K562 (cell line): ENCODE measurements around the gene MMRN2. TPM values are rescaled to one million over a fixed set of nuclear protein-coding genes. Genes with fewer than 3 reads are reported as not detected.
"Not testable (repeated sequence)": the region's sequence is repeated elsewhere in the genome, so short reads cannot be mapped to it uniquely, and the experiment has no call there.

Source experiments
- ATAC-seq: fragments of 200-7000 bp; cut with Tn5 transposase; 3 replicates; pipeline ENCODE4 v1.9.1; 2020; ENCODE audit warnings: moderate library complexity
- BruUV-seq: library from RNA; stranded (reverse); fragments of 400-500 nt; replicated peaks from 2 replicates; lab custom pipeline; 2021; lab: Mats Ljungman, UMichigan
- CTCF ChIA-PET: fragments of 300-600 bp; formaldehyde crosslinking; extraction: SDS; loops from one replicate; lab custom pipeline; 2021; ENCODE audit warnings: low intra/inter-chr PET ratio; lab: Yijun Ruan, JAX
- POLR2A ChIA-PET: fragments of 300-600, 350-650 bp; sonication (Branson Sonifier 250); formaldehyde crosslinking; extraction: SDS; loops from one replicate; lab custom pipeline; 2021; ENCODE audit warnings: antibody characterized with exemption, inconsistent platforms; lab: Yijun Ruan, JAX
- DNase-seq, 4 experiments: peaks; one replicate each; pipeline versions ENCODE4 v3.0.0 to v3.0.0-alpha.2; 2011 to 2018; ENCODE audit warnings: low spot score in 3 of 4, mixed read lengths in 3 of 4; ENCODE audit errors: extremely low read depth in 1 of 4
- FAIRE-seq: peaks from 2 replicates; lab custom pipeline; 2011; peaks lifted over from hg19 to GRCh38; lab: Jason Lieb, UNC
- H2AFZ ChIP-seq: 2 replicates; pipeline ENCODE4 v1.6.0; 2011; ENCODE audit warnings: low read depth, low read length, control low read depth, inconsistent platforms
- H3K27ac ChIP-seq: fragments of 200-600 bp; 3 replicates; pipeline ENCODE4 v1.8.0; 2011; ENCODE audit warnings: low read depth, mild to moderate bottlenecking, control low read depth, inconsistent platforms, low read length, moderate library complexity, mixed read lengths; ENCODE audit errors: extremely low read depth
- H3K27me3 ChIP-seq, 2 experiments: fragments of 300-600 bp in 1 of 2; 2 replicates in 1 of 2; 3 replicates in 1 of 2; pipeline versions ENCODE4 v1.6.0 to v1.8.0; 2011; ENCODE audit warnings: inconsistent platforms in 2 of 2, low read length in 2 of 2, mild to moderate bottlenecking in 1 of 2, mixed read lengths in 1 of 2, moderate library complexity in 1 of 2; ENCODE audit not compliant: control insufficient read depth in 2 of 2, insufficient read depth in 2 of 2
- H3K36me3 ChIP-seq: fragments of 300-600 bp; 3 replicates; pipeline ENCODE4 v1.8.0; 2011; ENCODE audit warnings: mild to moderate bottlenecking, low read length, inconsistent platforms; ENCODE audit not compliant: control insufficient read depth, insufficient read depth
- H3K4me1 ChIP-seq, 2 experiments: fragments of 200-600 bp in 1 of 2; replicated peaks in 1 of 2; 2 replicates in 1 of 2; 3 replicates in 1 of 2; pipeline versions ENCODE4 v1.5.1 to v1.8.0; 2011; ENCODE audit warnings: inconsistent platforms in 2 of 2, low read length in 2 of 2, mild to moderate bottlenecking in 1 of 2, mixed read lengths in 1 of 2, moderate library complexity in 1 of 2; ENCODE audit not compliant: control insufficient read depth in 2 of 2, insufficient read depth in 2 of 2
- H3K4me2 ChIP-seq: 2 replicates; pipeline ENCODE4 v1.6.1; 2011; ENCODE audit warnings: low read length, control low read depth, inconsistent platforms, mixed read lengths; ENCODE audit not compliant: insufficient read depth
- H3K4me3 ChIP-seq: fragments of 200-600 bp; sonication (generic), shearing (Covaris generic); 2 replicates; pipeline ENCODE4 v1.5.1; 2016; ENCODE audit warnings: control low read depth, inconsistent platforms
- H3K79me2 ChIP-seq: fragments of 200-600 bp; 3 replicates; pipeline ENCODE4 v1.8.0; 2011; ENCODE audit warnings: low read length, inconsistent platforms; ENCODE audit not compliant: control insufficient read depth, insufficient read depth
- H3K9ac ChIP-seq, 2 experiments: 2 replicates each; pipeline versions ENCODE4 v1.6.0 to v1.6.1; 2011; ENCODE audit warnings: low read depth in 2 of 2, low read length in 2 of 2, control low read depth in 1 of 2, inconsistent platforms in 1 of 2, mild to moderate bottlenecking in 1 of 2, mixed read lengths in 1 of 2; ENCODE audit not compliant: insufficient read depth in 1 of 2
- H3K9me1 ChIP-seq: one replicate; pipeline ENCODE4 v1.6.0; 2011; ENCODE audit warnings: inconsistent platforms, mild to moderate bottlenecking, low read length, moderate library complexity; ENCODE audit not compliant: control insufficient read depth, insufficient read depth
- H3K9me3 ChIP-seq: replicated peaks from 2 replicates; pipeline ENCODE4 v1.5.1; 2011; ENCODE audit warnings: low read depth, low read length, inconsistent platforms; ENCODE audit not compliant: control insufficient read depth, insufficient read depth
- H4K20me1 ChIP-seq: replicated peaks from 2 replicates; pipeline ENCODE4 v1.6.1; 2011; ENCODE audit warnings: low read length, inconsistent platforms, mixed read lengths; ENCODE audit not compliant: control insufficient read depth, insufficient read depth
- BDP1 ChIP-seq: IDR thresholded peaks from 3 replicates; pipeline ENCODE4 v1.6.1; 2011; ENCODE audit not compliant: insufficient read length, insufficient read depth
- CCAR2 ChIP-seq: fragments of 200-400 bp; formaldehyde crosslinking; IDR thresholded peaks from 2 replicates; pipeline ENCODE4 v1.6.1; 2017; ENCODE audit warnings: mild to moderate bottlenecking, low read depth, low read length
- NCOA1 ChIP-seq: fragments of 450-650 bp; IDR thresholded peaks from 2 replicates; pipeline ENCODE4 v1.6.1; 2016; ENCODE audit warnings: low read depth
- NUFIP1 ChIP-seq: fragments of 450-650 bp; IDR thresholded peaks from 2 replicates; pipeline ENCODE4 v1.6.1; 2018; ENCODE audit not compliant: partially characterized antibody
- POLR3G ChIP-seq: IDR thresholded peaks from 2 replicates; pipeline ENCODE4 v1.6.1; 2011; ENCODE audit not compliant: insufficient read length, insufficient replicate concordance; ENCODE audit errors: extremely low read depth
- STAT5B ChIP-seq: fragments of 250-450 bp; sonication (Bioruptor Pico); IDR thresholded peaks from 2 replicates; pipeline ENCODE4 v1.8.0; 2021; ENCODE audit warnings: mild to moderate bottlenecking, inconsistent platforms
- ZNF146 ChIP-seq: IDR thresholded peaks from one replicate; pipeline ENCODE4 v1.6.1; 2018; ENCODE audit warnings: missing compliant biosample characterization; ENCODE audit not compliant: unreplicated experiment
- ZNF717 ChIP-seq: fragments of 250-450 bp; sonication (Bioruptor Pico); IDR thresholded peaks from 2 replicates; pipeline ENCODE4 v1.5.0; 2021
- WGBS: fragments of 100-300 bp; shearing (Covaris generic); methylation state at CpG from one replicate; pipeline ENCODE4 v1.1.6; 2016; ENCODE audit warnings: low coverage, mixed read lengths; ENCODE audit not compliant: insufficient coverage; ENCODE audit errors: missing lambda C conversion rate; 5-methylcytosine and 5-hydroxymethylcytosine counted together
- in situ Hi-C: fragments of 300-500 bp; cut with MboI; formaldehyde crosslinking; loops from 4 replicates; pipeline ENCODE4 v1.15.0; 2018; ENCODE audit warnings: inconsistent platforms, mixed read lengths
- intact Hi-C: fragments of 100-400 bp; cut with micrococcal nuclease; formaldehyde crosslinking; loops from 2 replicates; pipeline ENCODE4 v1.14.2; 2022
- polyA plus RNA-seq, 8 experiments: library from polyadenylated mRNA; depleted of rRNA in 4 of 8; stranded (reverse) in 5 of 8; unstranded in 3 of 8; fragments of >200 nt; fragmentation: Nextera tagmentation in 2 of 8; fragmentation: Illumina TruSeq in 1 of 8; extraction: Ambion mirVana in 2 of 8; extraction: Trizol in 1 of 8; gene quantifications; 2 replicates each; pipeline versions ENCODE4 v1.2.1 to v1.2.3, GENCODE V29; 2011 to 2014; ENCODE audit warnings: inconsistent platforms in 1 of 8, missing spikeins in 1 of 8
- total RNA-seq, 7 experiments: library from RNA; depleted of rRNA in 6 of 7; stranded (reverse); fragments of >200 nt in 6 of 7; fragmentation: Illumina TruSeq in 2 of 7; extraction: Trizol in 2 of 7; gene quantifications; 2 replicates each; pipeline versions ENCODE4 v1.2.1 to v1.2.3, GENCODE V29; 2011 to 2021; ENCODE audit warnings: low replicate concordance in 1 of 7
- TF ChIP-seq, protein P1 (sequence below): sonication (generic); formaldehyde crosslinking; IDR thresholded peaks from 2 replicates; pipeline ENCODE4 v1.8.1; 2023; ENCODE audit warnings: missing genetic modification reagents, mild to moderate bottlenecking, borderline replicate concordance
- TF ChIP-seq, protein P2 (sequence below): fragments of 450-650 bp; IDR thresholded peaks from 2 replicates; pipeline ENCODE4 v1.6.1; 2014; ENCODE audit warnings: low read depth, mild to moderate bottlenecking, moderate library complexity, borderline replicate concordance

The MMRN2 gene
- total and polyA plus RNA-seq, 9 of the 15 experiments (the other 6 are each of a cell fraction or from before 2014, with no cell fraction given) = 0.07 to 2.0 (median 1.2) TPM

GRCh38 chr10:86984498-86984897 lies 27.1 kb upstream of the MMRN2 start:
- H3K9ac ChIP-seq, in situ Hi-C loops: not testable (repeated sequence)
- WGBS = 80% methylated on average over 2 of the region's 4 CpGs

DNA sequence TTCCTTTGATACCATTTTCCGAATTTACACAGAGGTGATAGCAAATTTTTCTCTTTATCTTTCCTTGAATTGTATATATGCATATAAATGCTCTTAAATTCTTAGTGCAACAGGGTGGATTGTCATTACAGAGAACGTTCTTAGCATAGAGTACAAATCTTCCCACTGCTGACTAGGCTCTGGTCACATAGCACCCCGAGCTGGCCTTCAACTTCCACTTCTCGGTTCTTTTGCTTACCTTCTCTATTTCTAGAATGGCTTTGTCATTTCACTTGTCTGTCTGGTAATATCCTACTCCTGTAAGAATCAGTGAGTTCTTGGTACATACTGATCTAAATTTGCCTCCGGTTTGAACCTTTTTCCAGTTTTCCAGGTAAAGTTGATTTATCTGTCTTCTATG lies 24.3 kb upstream of the MMRN2 start:
- H4K20me1 ChIP-seq = no peaks in the 10 kb centered on the region
- H3K4me2 ChIP-seq = peak overlapping the region; percentile 58
- no peaks in the 10 kb centered on the region for H3K36me3 ChIP-seq
- in situ Hi-C loops (no loop called here), intact Hi-C loops (no loop called here)
- ATAC-seq (peak; percentile 47), FAIRE-seq (peak; percentile 61), DNase-seq (no peak)
- POLR2A ChIA-PET = interaction anchor here (0.8 kb wide), 1 partner anchor 12 kb away, joined by 4 read pairs; no protein-coding TSS in a partner anchor
- CTCF ChIA-PET = interaction anchor here (0.5 kb wide), 1 partner anchor 184 kb away, joined by 3 read pairs; no protein-coding TSS in a partner anchor
- peaks cover 6 to 10% of the 10 kb centered on the region in 2 experiments; a peak in 2 of 5 replicates for H3K4me1 ChIP-seq
- H3K4me3 ChIP-seq = peak overlapping the region; percentile 11; the same call in 1 of the 2 replicates
- no TSS peak for BruUV-seq
- H2AFZ ChIP-seq = peak overlapping the region; percentile 85
- 21% methylated on average over 5 of the region's 5 CpGs for WGBS
- H3K79me2 ChIP-seq = no peaks in the 10 kb centered on the region
- H3K9ac ChIP-seq = peak overlapping the region in 1 of 2 experiments; percentile 25; a peak in 1 of 4 replicates
- peak overlapping the region; percentile 41; the same call in 1 of the 3 replicates for H3K27ac ChIP-seq
- no peaks in the 10 kb centered on the region for H3K9me3 ChIP-seq
- H3K27me3 ChIP-seq = no peaks in the 10 kb centered on the region
- no peaks in the 10 kb centered on the region for H3K9me1 ChIP-seq
- no peak for TF ChIP-seq BDP1
- TF ChIP-seq POLR3G = no peak
- no peak for TF ChIP-seq STAT5B (CRISPR knock-in tag)
- TF ChIP-seq, protein P1, sequence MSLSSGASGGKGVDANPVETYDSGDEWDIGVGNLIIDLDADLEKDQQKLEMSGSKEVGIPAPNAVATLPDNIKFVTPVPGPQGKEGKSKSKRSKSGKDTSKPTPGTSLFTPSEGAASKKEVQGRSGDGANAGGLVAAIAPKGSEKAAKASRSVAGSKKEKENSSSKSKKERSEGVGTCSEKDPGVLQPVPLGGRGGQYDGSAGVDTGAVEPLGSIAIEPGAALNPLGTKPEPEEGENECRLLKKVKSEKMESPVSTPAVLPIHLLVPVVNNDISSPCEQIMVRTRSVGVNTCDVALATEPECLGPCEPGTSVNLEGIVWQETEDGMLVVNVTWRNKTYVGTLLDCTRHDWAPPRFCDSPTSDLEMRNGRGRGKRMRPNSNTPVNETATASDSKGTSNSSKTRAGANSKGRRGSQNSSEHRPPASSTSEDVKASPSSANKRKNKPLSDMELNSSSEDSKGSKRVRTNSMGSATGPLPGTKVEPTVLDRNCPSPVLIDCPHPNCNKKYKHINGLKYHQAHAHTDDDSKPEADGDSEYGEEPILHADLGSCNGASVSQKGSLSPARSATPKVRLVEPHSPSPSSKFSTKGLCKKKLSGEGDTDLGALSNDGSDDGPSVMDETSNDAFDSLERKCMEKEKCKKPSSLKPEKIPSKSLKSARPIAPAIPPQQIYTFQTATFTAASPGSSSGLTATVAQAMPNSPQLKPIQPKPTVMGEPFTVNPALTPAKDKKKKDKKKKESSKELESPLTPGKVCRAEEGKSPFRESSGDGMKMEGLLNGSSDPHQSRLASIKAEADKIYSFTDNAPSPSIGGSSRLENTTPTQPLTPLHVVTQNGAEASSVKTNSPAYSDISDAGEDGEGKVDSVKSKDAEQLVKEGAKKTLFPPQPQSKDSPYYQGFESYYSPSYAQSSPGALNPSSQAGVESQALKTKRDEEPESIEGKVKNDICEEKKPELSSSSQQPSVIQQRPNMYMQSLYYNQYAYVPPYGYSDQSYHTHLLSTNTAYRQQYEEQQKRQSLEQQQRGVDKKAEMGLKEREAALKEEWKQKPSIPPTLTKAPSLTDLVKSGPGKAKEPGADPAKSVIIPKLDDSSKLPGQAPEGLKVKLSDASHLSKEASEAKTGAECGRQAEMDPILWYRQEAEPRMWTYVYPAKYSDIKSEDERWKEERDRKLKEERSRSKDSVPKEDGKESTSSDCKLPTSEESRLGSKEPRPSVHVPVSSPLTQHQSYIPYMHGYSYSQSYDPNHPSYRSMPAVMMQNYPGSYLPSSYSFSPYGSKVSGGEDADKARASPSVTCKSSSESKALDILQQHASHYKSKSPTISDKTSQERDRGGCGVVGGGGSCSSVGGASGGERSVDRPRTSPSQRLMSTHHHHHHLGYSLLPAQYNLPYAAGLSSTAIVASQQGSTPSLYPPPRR (CRISPR knock-in tag) = no peak
- no peak for TF ChIP-seq ZNF717 (CRISPR knock-in tag)
- no peak for TF ChIP-seq NCOA1
- TF ChIP-seq, protein P2, sequence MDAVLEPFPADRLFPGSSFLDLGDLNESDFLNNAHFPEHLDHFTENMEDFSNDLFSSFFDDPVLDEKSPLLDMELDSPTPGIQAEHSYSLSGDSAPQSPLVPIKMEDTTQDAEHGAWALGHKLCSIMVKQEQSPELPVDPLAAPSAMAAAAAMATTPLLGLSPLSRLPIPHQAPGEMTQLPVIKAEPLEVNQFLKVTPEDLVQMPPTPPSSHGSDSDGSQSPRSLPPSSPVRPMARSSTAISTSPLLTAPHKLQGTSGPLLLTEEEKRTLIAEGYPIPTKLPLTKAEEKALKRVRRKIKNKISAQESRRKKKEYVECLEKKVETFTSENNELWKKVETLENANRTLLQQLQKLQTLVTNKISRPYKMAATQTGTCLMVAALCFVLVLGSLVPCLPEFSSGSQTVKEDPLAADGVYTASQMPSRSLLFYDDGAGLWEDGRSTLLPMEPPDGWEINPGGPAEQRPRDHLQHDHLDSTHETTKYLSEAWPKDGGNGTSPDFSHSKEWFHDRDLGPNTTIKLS = no peak
- TF ChIP-seq NUFIP1 = no peak
- no peak for TF ChIP-seq CCAR2

More at GRCh38 chr10:86984498-86984897, 27.1 kb upstream of the MMRN2 start:
- H3K4me3 ChIP-seq, H3K79me2 ChIP-seq, H3K36me3 ChIP-seq, POLR2A ChIA-PET, H3K9me1 ChIP-seq, CTCF ChIA-PET, H3K27ac ChIP-seq, H3K27me3 ChIP-seq, intact Hi-C loops, BruUV-seq, H2AFZ ChIP-seq, ATAC-seq, FAIRE-seq, H3K4me1 ChIP-seq, H3K4me2 ChIP-seq, H3K9me3 ChIP-seq, DNase-seq, H4K20me1 ChIP-seq: not testable (repeated sequence)
- TF ChIP-seq ZNF146 = peak; percentile 19
